ENCODE measurements around the gene C1orf94.

Gene C1orf94

GRCh38 chr1:34192621-34193020 lies 15.9 kb downstream of the C1orf94 start:
- no peak overlapping the region for H3K4me2 ChIP-seq (ENCODE audit: low read depth, low read length, poor library complexity, severe bottlenecking)
- H3K27me3 ChIP-seq (ENCODE audit: low read length), result no peaks in the 10 kb centered on the region

DNA sequence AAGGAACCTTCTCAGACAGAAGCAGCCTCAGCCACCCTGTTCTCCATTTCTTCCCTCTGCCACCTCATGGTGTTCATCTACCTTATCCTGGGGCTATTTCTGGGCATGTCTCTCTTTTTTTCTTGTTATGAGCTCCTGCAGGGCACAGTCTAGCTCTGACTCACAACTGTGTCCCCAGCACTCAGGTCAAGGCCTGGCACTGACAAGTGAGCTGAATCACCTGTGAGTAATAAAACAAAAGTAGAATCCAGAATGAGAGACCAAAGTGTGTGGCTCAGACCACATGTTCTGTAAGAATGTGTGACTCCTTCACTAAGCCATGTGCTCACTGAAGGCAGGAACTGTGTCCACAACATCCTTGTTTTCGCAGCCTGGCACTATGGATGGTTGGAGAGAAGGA lies 23.2 kb downstream of the C1orf94 start:
- no peaks in the 10 kb centered on the region for H3K9me3 ChIP-seq (ENCODE audit: insufficient read depth, low read length)
- H3K27me3 ChIP-seq (ENCODE audit: low read length), result no peaks in the 10 kb centered on the region
- H3K4me3 ChIP-seq (ENCODE audit: insufficient read depth, low read length, poor library complexity, severe bottlenecking), result no peak overlapping the region
- no peaks in the 10 kb centered on the region for H3K36me3 ChIP-seq (ENCODE audit: low read length)
- H3F3A ChIP-seq (ENCODE audit: insufficient read depth), result no peaks in the 10 kb centered on the region
- H4K20me1 ChIP-seq (ENCODE audit: low read depth, low read length), result no peaks in the 10 kb centered on the region
- H2AFZ ChIP-seq (ENCODE audit: low read depth, low read length, severe bottlenecking), result no peak overlapping the region
- no peak overlapping the region for H3K27ac ChIP-seq (ENCODE audit: low read depth, low read length)
- H3K9ac ChIP-seq (ENCODE audit: low read length), result no peak overlapping the region
- no peaks in the 10 kb centered on the region for H3K9me2 ChIP-seq (replicated peaks; ENCODE audit: insufficient read depth, low read length)
- no peaks in the 10 kb centered on the region for H3K79me2 ChIP-seq (ENCODE audit: insufficient read depth, low read length)
- H3K4me2 ChIP-seq (ENCODE audit: low read depth, low read length, poor library complexity, severe bottlenecking), result no peak overlapping the region
- TF ChIP-seq EZH2phosphoT487 (conservative IDR thresholded peaks at IDR 0.05; ENCODE audit: low read length), result no peak
- TF ChIP-seq, protein P1, sequence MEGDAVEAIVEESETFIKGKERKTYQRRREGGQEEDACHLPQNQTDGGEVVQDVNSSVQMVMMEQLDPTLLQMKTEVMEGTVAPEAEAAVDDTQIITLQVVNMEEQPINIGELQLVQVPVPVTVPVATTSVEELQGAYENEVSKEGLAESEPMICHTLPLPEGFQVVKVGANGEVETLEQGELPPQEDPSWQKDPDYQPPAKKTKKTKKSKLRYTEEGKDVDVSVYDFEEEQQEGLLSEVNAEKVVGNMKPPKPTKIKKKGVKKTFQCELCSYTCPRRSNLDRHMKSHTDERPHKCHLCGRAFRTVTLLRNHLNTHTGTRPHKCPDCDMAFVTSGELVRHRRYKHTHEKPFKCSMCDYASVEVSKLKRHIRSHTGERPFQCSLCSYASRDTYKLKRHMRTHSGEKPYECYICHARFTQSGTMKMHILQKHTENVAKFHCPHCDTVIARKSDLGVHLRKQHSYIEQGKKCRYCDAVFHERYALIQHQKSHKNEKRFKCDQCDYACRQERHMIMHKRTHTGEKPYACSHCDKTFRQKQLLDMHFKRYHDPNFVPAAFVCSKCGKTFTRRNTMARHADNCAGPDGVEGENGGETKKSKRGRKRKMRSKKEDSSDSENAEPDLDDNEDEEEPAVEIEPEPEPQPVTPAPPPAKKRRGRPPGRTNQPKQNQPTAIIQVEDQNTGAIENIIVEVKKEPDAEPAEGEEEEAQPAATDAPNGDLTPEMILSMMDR (IDR thresholded peaks at IDR 0.05; ENCODE audit: insufficient read depth, low read length, poor library complexity, severe bottlenecking), result no peak

More at GRCh38 chr1:34192621-34193020, 15.9 kb downstream of the C1orf94 start:
- no peak overlapping the region for H3K9ac ChIP-seq (ENCODE audit: low read length)
- no peaks in the 10 kb centered on the region for H3K9me2 ChIP-seq (replicated peaks; ENCODE audit: insufficient read depth, low read length)
- H3K4me3 ChIP-seq (ENCODE audit: insufficient read depth, low read length, poor library complexity, severe bottlenecking), result no peak overlapping the region
- H2AFZ ChIP-seq (ENCODE audit: low read depth, low read length, severe bottlenecking), result no peak overlapping the region
- TF ChIP-seq EZH2phosphoT487 (conservative IDR thresholded peaks at IDR 0.05; ENCODE audit: low read length), result no peak
- TF ChIP-seq, protein P1 (IDR thresholded peaks at IDR 0.05; ENCODE audit: insufficient read depth, low read length, poor library complexity, severe bottlenecking), result no peak
- H3F3A ChIP-seq (ENCODE audit: insufficient read depth), result no peaks in the 10 kb centered on the region
- no peaks in the 10 kb centered on the region for H3K36me3 ChIP-seq (ENCODE audit: low read length)
- no peaks in the 10 kb centered on the region for H4K20me1 ChIP-seq (ENCODE audit: low read depth, low read length)
- H3K9me3 ChIP-seq (ENCODE audit: insufficient read depth, low read length), result no peaks in the 10 kb centered on the region
- H3K79me2 ChIP-seq (ENCODE audit: insufficient read depth, low read length), result no peaks in the 10 kb centered on the region
- no peak overlapping the region for H3K27ac ChIP-seq (ENCODE audit: low read depth, low read length)

DNA sequence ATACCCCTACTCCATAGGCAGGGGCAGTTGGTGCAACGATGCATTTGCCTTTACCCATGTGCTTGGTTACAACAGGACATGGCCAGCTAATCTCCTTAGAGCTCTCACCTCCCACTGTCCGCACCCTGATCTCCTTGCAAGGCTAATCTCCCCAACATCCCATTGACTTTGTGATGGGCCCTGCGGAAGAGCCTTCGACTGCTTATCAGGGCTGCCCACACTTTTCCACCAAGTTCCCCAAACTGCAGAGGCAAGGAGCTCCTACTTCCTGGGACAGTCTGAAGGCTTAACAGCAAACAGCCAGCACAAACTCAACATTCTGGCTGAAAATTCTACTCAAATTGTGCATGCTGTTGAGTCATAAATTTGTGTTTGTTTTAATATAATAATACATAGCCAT lies 36.0 kb downstream of the C1orf94 start:
- Histone ChIP-seq H3F3A (ENCODE audit: insufficient read depth) (no peaks in the 10 kb centered on the region), H3K4me3 (ENCODE audit: insufficient read depth, low read length, poor library complexity, severe bottlenecking) (no peak overlapping the region), H3K9ac (ENCODE audit: low read length) (no peak overlapping the region), H3K79me2 (ENCODE audit: insufficient read depth, low read length) (no peaks in the 10 kb centered on the region), H3K9me2 (replicated peaks; ENCODE audit: insufficient read depth, low read length) (no peaks in the 10 kb centered on the region), H3K27me3 (ENCODE audit: low read length) (no peaks in the 10 kb centered on the region), H3K9me3 (ENCODE audit: insufficient read depth, low read length) (no peaks in the 10 kb centered on the region), H3K4me2 (ENCODE audit: low read depth, low read length, poor library complexity, severe bottlenecking) (no peak overlapping the region), H3K27ac (ENCODE audit: low read depth, low read length) (no peak overlapping the region), H2AFZ (ENCODE audit: low read depth, low read length, severe bottlenecking) (no peak overlapping the region), H4K20me1 (ENCODE audit: low read depth, low read length) (no peaks in the 10 kb centered on the region), H3K36me3 (ENCODE audit: low read length) (no peaks in the 10 kb centered on the region)
- TF ChIP-seq EZH2phosphoT487 (conservative IDR thresholded peaks at IDR 0.05; ENCODE audit: low read length), result no peak
- TF ChIP-seq, protein P1 (IDR thresholded peaks at IDR 0.05; ENCODE audit: insufficient read depth, low read length, poor library complexity, severe bottlenecking), result no peak
